ENCODE measurements around the gene TMEM50B.
"Not testable (repeated sequence)": the region's sequence is repeated elsewhere in the genome, so short reads cannot be mapped to it uniquely, and the experiment has no call there.

The TMEM50B gene

GRCh38 chr21:33479679-33480480 is at the start of gene TMEM50B:
TSS of gene TMEM50B (minus strand) at chr21:33479974. CDS start at chr21:33468885, 11,089 bp downstream.
- peak; percentile 75 for DNase-seq (ENCODE audit: low read depth)

- DNase-seq (ENCODE audit: low read depth) = no peak
Observed at GRCh38 chr21:33522953-33523349, 43.2 kb upstream of the TMEM50B start.

GRCh38 chr21:33522297-33522952 is 42.7 kb upstream of the TMEM50B start:
- DNase-seq (ENCODE audit: low read depth) = no peak

- DNase-seq (ENCODE audit: low read depth) = no peak
Observed at GRCh38 chr21:33518899-33519298, 39.1 kb upstream of the TMEM50B start.

GRCh38 chr21:33514229-33514628 is 34.5 kb upstream of the TMEM50B start:
- DNase-seq (ENCODE audit: low read depth) = no peak

- DNase-seq (ENCODE audit: low read depth) = no peak
Observed at GRCh38 chr21:33512481-33512880, 32.7 kb upstream of the TMEM50B start.

GRCh38 chr21:33511639-33512038 is 31.9 kb upstream of the TMEM50B start:
- no peak for DNase-seq (ENCODE audit: low read depth)

- DNase-seq (ENCODE audit: low read depth) = no peak
Observed at GRCh38 chr21:33510826-33511225, 31.1 kb upstream of the TMEM50B start.

- DNase-seq (ENCODE audit: low read depth) = not testable (repeated sequence)
Observed at GRCh38 chr21:33507003-33507402, 27.2 kb upstream of the TMEM50B start.

- DNase-seq (ENCODE audit: low read depth) = no peak
Observed at GRCh38 chr21:33505833-33506232, 26.1 kb upstream of the TMEM50B start.

- no peak for DNase-seq (ENCODE audit: low read depth)
Observed at GRCh38 chr21:33496345-33496744, 16.6 kb upstream of the TMEM50B start.

- no peak for DNase-seq (ENCODE audit: low read depth)
Observed at GRCh38 chr21:33495743-33496142, 16.0 kb upstream of the TMEM50B start.

- DNase-seq (ENCODE audit: low read depth) = no peak
Observed at GRCh38 chr21:33493756-33494155, 14.0 kb upstream of the TMEM50B start.

- DNase-seq (ENCODE audit: low read depth) = no peak
Observed at GRCh38 chr21:33492571-33492970, 12.8 kb upstream of the TMEM50B start.

GRCh38 chr21:33491373-33492102 is 11.8 kb upstream of the TMEM50B start, which contains the start of gene DNAJC28:
TSS of gene DNAJC28 (minus strand) at chr21:33491716. CDS start at chr21:33489393, 2,323 bp downstream.
- DNase-seq (ENCODE audit: low read depth) = no peak

GRCh38 chr21:33490991-33491372 is 11.2 kb upstream of the TMEM50B start:
- DNase-seq (ENCODE audit: low read depth) = no peak

- no peak for DNase-seq (ENCODE audit: low read depth)
Observed at GRCh38 chr21:33488936-33489335, 9.2 kb upstream of the TMEM50B start.

GRCh38 chr21:33487996-33488395 is 8.2 kb upstream of the TMEM50B start:
- no peak for DNase-seq (ENCODE audit: low read depth)

GRCh38 chr21:33481314-33481943 is 1.7 kb upstream of the TMEM50B start:
- no peak for DNase-seq (ENCODE audit: low read depth)

GRCh38 chr21:33480481-33481103 is 818 bp upstream of the TMEM50B start:
- no peak for DNase-seq (ENCODE audit: low read depth)

GRCh38 chr21:33478935-33479678 is 667 bp downstream of the TMEM50B start:
- DNase-seq (ENCODE audit: low read depth) = no peak

Measured in non-pigmented ciliary epithelial cell (primary cell).